GM23338 (cell line): ENCODE measurements around the gene ALKBH4. TPM values are rescaled to one million over a fixed set of nuclear protein-coding genes. Genes with fewer than 3 reads are reported as not detected.

Source experiments
- ATAC-seq: fragments of 200-7000 bp; cut with Tn5 transposase; 3 replicates; pipeline ENCODE4 v1.9.1; 2020
- DNase-seq: peaks from one replicate; pipeline ENCODE4 v3.0.0-alpha.2; 2015; ENCODE audit warnings: low spot score
- H2AFZ ChIP-seq: fragments of 200-600 bp; sonication (generic); 2 replicates; pipeline ENCODE4 v1.8.0; 2016; ENCODE audit warnings: antibody characterized with exemption, mild to moderate bottlenecking, moderate library complexity
- H3F3A ChIP-seq: fragments of 200-600 bp; sonication (generic); replicated peaks from 2 replicates; pipeline ENCODE4 v1.8.0; 2017; ENCODE audit warnings: antibody characterized with exemption, mixed run types, low read depth
- H3K27ac ChIP-seq: fragments of 200-600 bp; sonication (generic); 2 replicates; pipeline ENCODE4 v1.6.1; 2016; ENCODE audit warnings: low read depth
- H3K27me3 ChIP-seq: fragments of 200-600 bp; sonication (generic); 2 replicates; pipeline ENCODE4 v1.8.0; 2016; ENCODE audit warnings: mild to moderate bottlenecking, mixed run types, moderate library complexity; ENCODE audit not compliant: insufficient read depth
- H3K36me3 ChIP-seq: fragments of 200-600 bp; sonication (generic); 2 replicates; pipeline ENCODE4 v1.8.0; 2016; ENCODE audit warnings: mild to moderate bottlenecking; ENCODE audit not compliant: insufficient read depth
- H3K4me1 ChIP-seq: fragments of 200-600 bp; sonication (generic); 2 replicates; pipeline ENCODE4 v1.8.0; 2016; ENCODE audit warnings: mild to moderate bottlenecking, moderate library complexity; ENCODE audit not compliant: insufficient read depth
- H3K4me2 ChIP-seq: fragments of 200-600 bp; sonication (generic); 2 replicates; pipeline ENCODE4 v1.7.1; 2017; ENCODE audit warnings: mixed run types
- H3K4me3 ChIP-seq: fragments of 200-600 bp; sonication (generic); 2 replicates; pipeline ENCODE4 v1.6.1; 2016; ENCODE audit warnings: mixed run types
- H3K79me2 ChIP-seq: fragments of 200-600 bp; sonication (generic); replicated peaks from 2 replicates; pipeline ENCODE4 v1.8.0; 2017; ENCODE audit warnings: mild to moderate bottlenecking; ENCODE audit not compliant: insufficient read depth
- H3K9me2 ChIP-seq: fragments of 200-600 bp; sonication (generic); 2 replicates; pipeline ENCODE4 v1.8.0; 2017; ENCODE audit not compliant: insufficient read depth
- H4K20me1 ChIP-seq: fragments of 200-600 bp; sonication (generic); replicated peaks from 2 replicates; pipeline ENCODE4 v1.8.0; 2017; ENCODE audit warnings: mild to moderate bottlenecking; ENCODE audit not compliant: insufficient read depth
- H3K27ac Mint-ChIP-seq: 2 replicates; pipeline ENCODE4 v1.8.0; 2020; ENCODE audit warnings: inconsistent platforms, mild to moderate bottlenecking, moderate library complexity, mixed read lengths
- H3K27me3 Mint-ChIP-seq: 3 replicates; pipeline ENCODE4 v1.8.0; 2022; ENCODE audit warnings: low read depth, mild to moderate bottlenecking, moderate library complexity, mixed read lengths, inconsistent platforms; ENCODE audit not compliant: insufficient read depth, poor library complexity
- H3K36me3 Mint-ChIP-seq: 3 replicates; pipeline ENCODE4 v1.8.0; 2021; ENCODE audit warnings: low read depth, mild to moderate bottlenecking, inconsistent platforms, moderate library complexity, mixed read lengths
- H3K4me1 Mint-ChIP-seq: 3 replicates; pipeline ENCODE4 v1.8.0; 2020; ENCODE audit warnings: mild to moderate bottlenecking, inconsistent platforms, mixed read lengths
- H3K4me3 Mint-ChIP-seq: 3 replicates; pipeline ENCODE4 v1.8.0; 2021; ENCODE audit warnings: moderate library complexity, mild to moderate bottlenecking, inconsistent platforms, mixed read lengths
- H3K9me3 Mint-ChIP-seq: 3 replicates; pipeline ENCODE4 v1.8.0; 2020; ENCODE audit warnings: moderate library complexity, mild to moderate bottlenecking, inconsistent platforms, mixed read lengths
- EZH2 ChIP-seq: fragments of 200-600 bp; sonication (generic); IDR thresholded peaks from one replicate; pipeline ENCODE4 v1.8.0; 2017; ENCODE audit warnings: antibody characterized with exemption, mild to moderate bottlenecking, low read depth; ENCODE audit not compliant: unreplicated experiment
- EZH2phosphoT487 ChIP-seq: fragments of 200-600 bp; sonication (generic); IDR thresholded peaks from one replicate; pipeline ENCODE4 v1.8.1; 2018; ENCODE audit warnings: antibody characterized with exemption; ENCODE audit not compliant: unreplicated experiment
- JUNB ChIP-seq: IDR thresholded peaks from one replicate; pipeline ENCODE4 v1.6.1; 2016; ENCODE audit warnings: antibody characterized with exemption; ENCODE audit not compliant: unreplicated experiment
- polyA plus RNA-seq: library from polyadenylated mRNA; unstranded; fragments of >200 nt; fragmentation: Nextera tagmentation; extraction: Ambion mirVana; gene quantifications from 2 replicates; pipeline ENCODE4 v1.2.1, GENCODE V29; 2016
- total RNA-seq: library from RNA; depleted of rRNA; stranded (reverse); fragments of >200 nt; shearing (Covaris generic); gene quantifications from 2 replicates; pipeline ENCODE4 v1.2.3, GENCODE V29; 2014
- TF ChIP-seq, protein P1 (sequence below): IDR thresholded peaks from one replicate; pipeline ENCODE4 v1.6.1; 2018; ENCODE audit warnings: antibody characterized with exemption; ENCODE audit not compliant: unreplicated experiment
- TF ChIP-seq, protein P2 (sequence below): fragments of 250-450 bp; sonication (Bioruptor Pico); IDR thresholded peaks from 2 replicates; pipeline ENCODE4 v1.5.0; 2020; ENCODE audit warnings: mild to moderate bottlenecking, moderate library complexity

Gene ALKBH4
- total and polyA plus RNA-seq, 2 experiments from 2014 or later = 17.7 to 45.0 TPM

DNA sequence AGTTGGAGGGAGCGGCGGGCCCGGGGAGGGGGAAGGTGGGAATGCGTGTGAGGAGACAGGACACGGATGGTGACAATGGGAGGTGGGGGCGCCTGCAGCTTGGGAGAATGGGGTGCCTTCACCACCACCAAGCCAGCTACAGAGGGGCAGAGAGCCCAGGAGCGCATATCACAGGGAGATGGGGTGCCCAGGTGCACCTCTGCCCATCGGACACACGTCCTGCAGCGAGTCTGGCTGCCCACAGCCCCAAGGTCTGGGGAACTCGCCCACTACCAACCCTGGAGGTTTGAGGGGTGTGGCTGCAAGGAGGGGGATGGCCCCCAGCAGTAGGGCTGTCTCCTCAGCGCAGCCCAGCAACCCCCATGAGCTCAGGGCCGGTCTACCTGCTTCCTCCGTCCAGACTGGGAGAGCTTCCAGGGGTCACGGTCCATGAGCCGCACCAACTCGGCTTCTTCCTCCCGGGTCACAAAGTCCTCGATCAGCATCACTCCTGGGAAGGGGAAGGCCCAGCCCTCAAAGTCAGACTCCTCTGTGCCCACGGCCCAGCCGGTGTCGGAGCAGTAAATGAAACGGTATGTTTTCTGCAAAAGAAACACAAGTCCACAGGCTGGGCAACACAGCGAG lies 5.3 kb downstream of the ALKBH4 start:
- ATAC-seq (no peak), DNase-seq (no peak)
- Mint-ChIP-seq H3K4me3 (no peak overlapping the region), H3K36me3 (peaks cover 28% of the 10 kb centered on the region), H3K27me3 (peaks cover 9% of the 10 kb centered on the region), H3K4me1 (peaks cover 8% of the 10 kb centered on the region), H3K27ac (no peak overlapping the region), H3K9me3 (0 out of 3 replicates have a peak, but pooled peaks cover 3% of the 10 kb centered on the region)
- H3K4me2 ChIP-seq = no peak overlapping the region
- H3K27ac ChIP-seq = no peak overlapping the region
- H3F3A ChIP-seq = no peaks in the 10 kb centered on the region
- TF ChIP-seq EZH2phosphoT487 (no peak), EZH2 (no peak), JUNB (no peak)
- TF ChIP-seq, protein P1, sequence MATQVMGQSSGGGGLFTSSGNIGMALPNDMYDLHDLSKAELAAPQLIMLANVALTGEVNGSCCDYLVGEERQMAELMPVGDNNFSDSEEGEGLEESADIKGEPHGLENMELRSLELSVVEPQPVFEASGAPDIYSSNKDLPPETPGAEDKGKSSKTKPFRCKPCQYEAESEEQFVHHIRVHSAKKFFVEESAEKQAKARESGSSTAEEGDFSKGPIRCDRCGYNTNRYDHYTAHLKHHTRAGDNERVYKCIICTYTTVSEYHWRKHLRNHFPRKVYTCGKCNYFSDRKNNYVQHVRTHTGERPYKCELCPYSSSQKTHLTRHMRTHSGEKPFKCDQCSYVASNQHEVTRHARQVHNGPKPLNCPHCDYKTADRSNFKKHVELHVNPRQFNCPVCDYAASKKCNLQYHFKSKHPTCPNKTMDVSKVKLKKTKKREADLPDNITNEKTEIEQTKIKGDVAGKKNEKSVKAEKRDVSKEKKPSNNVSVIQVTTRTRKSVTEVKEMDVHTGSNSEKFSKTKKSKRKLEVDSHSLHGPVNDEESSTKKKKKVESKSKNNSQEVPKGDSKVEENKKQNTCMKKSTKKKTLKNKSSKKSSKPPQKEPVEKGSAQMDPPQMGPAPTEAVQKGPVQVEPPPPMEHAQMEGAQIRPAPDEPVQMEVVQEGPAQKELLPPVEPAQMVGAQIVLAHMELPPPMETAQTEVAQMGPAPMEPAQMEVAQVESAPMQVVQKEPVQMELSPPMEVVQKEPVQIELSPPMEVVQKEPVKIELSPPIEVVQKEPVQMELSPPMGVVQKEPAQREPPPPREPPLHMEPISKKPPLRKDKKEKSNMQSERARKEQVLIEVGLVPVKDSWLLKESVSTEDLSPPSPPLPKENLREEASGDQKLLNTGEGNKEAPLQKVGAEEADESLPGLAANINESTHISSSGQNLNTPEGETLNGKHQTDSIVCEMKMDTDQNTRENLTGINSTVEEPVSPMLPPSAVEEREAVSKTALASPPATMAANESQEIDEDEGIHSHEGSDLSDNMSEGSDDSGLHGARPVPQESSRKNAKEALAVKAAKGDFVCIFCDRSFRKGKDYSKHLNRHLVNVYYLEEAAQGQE = no peak
- TF ChIP-seq, protein P2, sequence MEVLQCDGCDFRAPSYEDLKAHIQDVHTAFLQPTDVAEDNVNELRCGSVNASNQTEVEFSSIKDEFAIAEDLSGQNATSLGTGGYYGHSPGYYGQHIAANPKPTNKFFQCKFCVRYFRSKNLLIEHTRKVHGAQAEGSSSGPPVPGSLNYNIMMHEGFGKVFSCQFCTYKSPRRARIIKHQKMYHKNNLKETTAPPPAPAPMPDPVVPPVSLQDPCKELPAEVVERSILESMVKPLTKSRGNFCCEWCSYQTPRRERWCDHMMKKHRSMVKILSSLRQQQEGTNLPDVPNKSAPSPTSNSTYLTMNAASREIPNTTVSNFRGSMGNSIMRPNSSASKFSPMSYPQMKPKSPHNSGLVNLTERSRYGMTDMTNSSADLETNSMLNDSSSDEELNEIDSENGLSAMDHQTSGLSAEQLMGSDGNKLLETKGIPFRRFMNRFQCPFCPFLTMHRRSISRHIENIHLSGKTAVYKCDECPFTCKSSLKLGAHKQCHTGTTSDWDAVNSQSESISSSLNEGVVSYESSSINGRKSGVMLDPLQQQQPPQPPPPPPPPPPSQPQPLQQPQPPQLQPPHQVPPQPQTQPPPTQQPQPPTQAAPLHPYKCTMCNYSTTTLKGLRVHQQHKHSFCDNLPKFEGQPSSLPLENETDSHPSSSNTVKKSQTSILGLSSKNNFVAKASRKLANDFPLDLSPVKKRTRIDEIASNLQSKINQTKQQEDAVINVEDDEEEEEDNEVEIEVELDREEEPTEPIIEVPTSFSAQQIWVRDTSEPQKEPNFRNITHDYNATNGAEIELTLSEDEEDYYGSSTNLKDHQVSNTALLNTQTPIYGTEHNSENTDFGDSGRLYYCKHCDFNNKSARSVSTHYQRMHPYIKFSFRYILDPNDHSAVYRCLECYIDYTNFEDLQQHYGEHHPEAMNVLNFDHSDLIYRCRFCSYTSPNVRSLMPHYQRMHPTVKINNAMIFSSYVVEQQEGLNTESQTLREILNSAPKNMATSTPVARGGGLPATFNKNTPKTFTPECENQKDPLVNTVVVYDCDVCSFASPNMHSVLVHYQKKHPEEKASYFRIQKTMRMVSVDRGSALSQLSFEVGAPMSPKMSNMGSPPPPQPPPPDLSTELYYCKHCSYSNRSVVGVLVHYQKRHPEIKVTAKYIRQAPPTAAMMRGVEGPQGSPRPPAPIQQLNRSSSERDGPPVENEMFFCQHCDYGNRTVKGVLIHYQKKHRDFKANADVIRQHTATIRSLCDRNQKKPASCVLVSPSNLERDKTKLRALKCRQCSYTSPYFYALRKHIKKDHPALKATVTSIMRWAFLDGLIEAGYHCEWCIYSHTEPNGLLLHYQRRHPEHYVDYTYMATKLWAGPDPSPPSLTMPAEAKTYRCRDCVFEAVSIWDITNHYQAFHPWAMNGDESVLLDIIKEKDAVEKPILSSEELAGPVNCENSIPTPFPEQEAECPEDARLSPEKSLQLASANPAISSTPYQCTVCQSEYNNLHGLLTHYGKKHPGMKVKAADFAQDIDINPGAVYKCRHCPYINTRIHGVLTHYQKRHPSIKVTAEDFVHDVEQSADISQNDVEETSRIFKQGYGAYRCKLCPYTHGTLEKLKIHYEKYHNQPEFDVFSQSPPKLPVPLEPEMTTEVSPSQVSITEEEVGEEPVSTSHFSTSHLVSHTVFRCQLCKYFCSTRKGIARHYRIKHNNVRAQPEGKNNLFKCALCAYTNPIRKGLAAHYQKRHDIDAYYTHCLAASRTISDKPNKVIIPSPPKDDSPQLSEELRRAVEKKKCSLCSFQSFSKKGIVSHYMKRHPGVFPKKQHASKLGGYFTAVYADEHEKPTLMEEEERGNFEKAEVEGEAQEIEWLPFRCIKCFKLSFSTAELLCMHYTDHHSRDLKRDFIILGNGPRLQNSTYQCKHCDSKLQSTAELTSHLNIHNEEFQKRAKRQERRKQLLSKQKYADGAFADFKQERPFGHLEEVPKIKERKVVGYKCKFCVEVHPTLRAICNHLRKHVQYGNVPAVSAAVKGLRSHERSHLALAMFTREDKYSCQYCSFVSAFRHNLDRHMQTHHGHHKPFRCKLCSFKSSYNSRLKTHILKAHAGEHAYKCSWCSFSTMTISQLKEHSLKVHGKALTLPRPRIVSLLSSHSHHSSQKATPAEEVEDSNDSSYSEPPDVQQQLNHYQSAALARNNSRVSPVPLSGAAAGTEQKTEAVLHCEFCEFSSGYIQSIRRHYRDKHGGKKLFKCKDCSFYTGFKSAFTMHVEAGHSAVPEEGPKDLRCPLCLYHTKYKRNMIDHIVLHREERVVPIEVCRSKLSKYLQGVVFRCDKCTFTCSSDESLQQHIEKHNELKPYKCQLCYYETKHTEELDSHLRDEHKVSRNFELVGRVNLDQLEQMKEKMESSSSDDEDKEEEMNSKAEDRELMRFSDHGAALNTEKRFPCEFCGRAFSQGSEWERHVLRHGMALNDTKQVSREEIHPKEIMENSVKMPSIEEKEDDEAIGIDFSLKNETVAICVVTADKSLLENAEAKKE (CRISPR knock-in tag) = no peak
- 0 out of 2 replicates have a peak, but pooled peaks cover 5% of the 10 kb centered on the region for H3K4me1 ChIP-seq
- no peak overlapping the region for H3K4me3 ChIP-seq
- no peaks in the 10 kb centered on the region for H3K27me3 ChIP-seq
- no peaks in the 10 kb centered on the region for H3K9me2 ChIP-seq
- no peak overlapping the region for H2AFZ ChIP-seq
- H3K36me3 ChIP-seq = peaks cover 7% of the 10 kb centered on the region; the same call in 1 of the 2 replicates
- H4K20me1 ChIP-seq = no peaks in the 10 kb centered on the region; the same call in 1 of the 2 replicates
- H3K79me2 ChIP-seq = peaks cover 18% of the 10 kb centered on the region
